SH-SY5Y (cell line): ENCODE data around the gene ENO3.

Experiments used
- GATA2 ChIP-seq: IDR thresholded peaks from 2 replicates; pipeline ENCODE4 v1.6.1; 2011; ENCODE audit warnings: mild to moderate bottlenecking, low read depth, low read length
- GATA3 ChIP-seq: IDR thresholded peaks from 2 replicates; pipeline ENCODE4 v1.6.1; 2011; ENCODE audit warnings: low read depth, mild to moderate bottlenecking, low read length, moderate library complexity

DNA sequence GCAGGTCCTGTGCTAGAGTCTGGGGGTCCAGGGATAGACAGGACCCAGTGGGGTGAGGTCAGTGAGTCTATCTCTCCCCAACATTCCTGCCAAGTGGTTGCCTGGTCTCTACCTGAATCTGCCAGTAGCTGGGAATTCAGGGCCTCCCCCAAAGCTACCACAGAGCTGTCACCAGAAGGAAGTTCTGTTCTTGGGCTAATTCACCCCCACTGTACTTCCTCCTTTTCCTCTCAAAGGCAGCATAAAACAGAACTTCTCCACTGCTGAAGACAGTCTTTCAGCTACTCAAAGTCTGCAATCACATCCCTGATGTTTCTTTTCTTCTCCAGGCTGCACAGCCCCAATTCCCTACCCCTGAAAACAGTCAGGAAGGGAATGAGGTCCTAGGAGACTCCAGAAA, 27.8 kb downstream of the ENO3 start:
- TF ChIP-seq GATA2 = no peak
- no peak for TF ChIP-seq GATA3
